Stimulated activated CD4-positive, alpha-beta T cell treated with anti-CD3 and anti-CD28 coated beads, Interleukin-12 subunit alpha, Interleukin-12 subunit beta, amount 100 ng/mL, for 4 hours (primary cell): ENCODE results near the gene MEN1.

ENCODE experiments used
- DNase-seq: peaks from one replicate; pipeline ENCODE4 v3.0.0-alpha.2; 2020

Gene MEN1

GRCh38 chr11:64778223-64778472 is 32.2 kb downstream of the MEN1 start:
- DNase-seq, result no peak

- peak; percentile 80 for DNase-seq
These were observed 32.7 kb downstream of the MEN1 start for GRCh38 chr11:64777449-64778222.

GRCh38 chr11:64776875-64777274 is 33.5 kb downstream of the MEN1 start:
- DNase-seq, result no peak

- DNase-seq, result no peak
These were observed 33.9 kb downstream of the MEN1 start for GRCh38 chr11:64776425-64776824.

- DNase-seq, result no peak
These were observed 36.2 kb downstream of the MEN1 start for GRCh38 chr11:64774144-64774543.

GRCh38 chr11:64772303-64773018 is 37.9 kb downstream of the MEN1 start:
- DNase-seq, result no peak

- DNase-seq, result no peak
These were observed 38.5 kb downstream of the MEN1 start for GRCh38 chr11:64771861-64772260.

- no peak for DNase-seq
These were observed 40.2 kb downstream of the MEN1 start for GRCh38 chr11:64770120-64770519.

GRCh38 chr11:64769283-64769682 is 41.1 kb downstream of the MEN1 start:
- no peak for DNase-seq

GRCh38 chr11:64768300-64768694 is 42.1 kb downstream of the MEN1 start:
- no peak for DNase-seq

- DNase-seq, result peak; percentile 77
These were observed 42.7 kb downstream of the MEN1 start for GRCh38 chr11:64767344-64768299.

GRCh38 chr11:64766881-64767280 is 43.5 kb downstream of the MEN1 start:
- no peak for DNase-seq

- DNase-seq, result no peak
These were observed 44.3 kb downstream of the MEN1 start for GRCh38 chr11:64765851-64766665.

- no peak for DNase-seq
These were observed 45.0 kb downstream of the MEN1 start for GRCh38 chr11:64765291-64765850.

- DNase-seq, result no peak
These were observed 45.6 kb downstream of the MEN1 start for GRCh38 chr11:64764753-64765152.

- no peak for DNase-seq
These were observed 46.2 kb downstream of the MEN1 start for GRCh38 chr11:64764040-64764611.

- no peak for DNase-seq
These were observed 46.8 kb downstream of the MEN1 start for GRCh38 chr11:64763526-64764039.

- DNase-seq, result no peak
These were observed 47.5 kb downstream of the MEN1 start for GRCh38 chr11:64762674-64763525.

- no peak for DNase-seq
These were observed 48.1 kb downstream of the MEN1 start for GRCh38 chr11:64762277-64762673.

GRCh38 chr11:64760759-64761420 is 49.5 kb downstream of the MEN1 start:
- no peak for DNase-seq
